GM23338 (cell line): ENCODE data around the gene DAD1. TPM values are rescaled to one million over a fixed set of nuclear protein-coding genes. Genes with fewer than 3 reads are reported as not detected.

Experiments used
- ATAC-seq: fragments of 200-7000 bp; cut with Tn5 transposase; 3 replicates; pipeline ENCODE4 v1.9.1; 2020
- DNase-seq: peaks from one replicate; pipeline ENCODE4 v3.0.0-alpha.2; 2015; ENCODE audit warnings: low spot score
- H2AFZ ChIP-seq: fragments of 200-600 bp; sonication (generic); 2 replicates; pipeline ENCODE4 v1.8.0; 2016; ENCODE audit warnings: antibody characterized with exemption, mild to moderate bottlenecking, moderate library complexity
- H3F3A ChIP-seq: fragments of 200-600 bp; sonication (generic); replicated peaks from 2 replicates; pipeline ENCODE4 v1.8.0; 2017; ENCODE audit warnings: antibody characterized with exemption, mixed run types, low read depth
- H3K27ac ChIP-seq: fragments of 200-600 bp; sonication (generic); 2 replicates; pipeline ENCODE4 v1.6.1; 2016; ENCODE audit warnings: low read depth
- H3K27me3 ChIP-seq: fragments of 200-600 bp; sonication (generic); 2 replicates; pipeline ENCODE4 v1.8.0; 2016; ENCODE audit warnings: mild to moderate bottlenecking, mixed run types, moderate library complexity; ENCODE audit not compliant: insufficient read depth
- H3K36me3 ChIP-seq: fragments of 200-600 bp; sonication (generic); 2 replicates; pipeline ENCODE4 v1.8.0; 2016; ENCODE audit warnings: mild to moderate bottlenecking; ENCODE audit not compliant: insufficient read depth
- H3K4me1 ChIP-seq: fragments of 200-600 bp; sonication (generic); 2 replicates; pipeline ENCODE4 v1.8.0; 2016; ENCODE audit warnings: mild to moderate bottlenecking, moderate library complexity; ENCODE audit not compliant: insufficient read depth
- H3K4me2 ChIP-seq: fragments of 200-600 bp; sonication (generic); 2 replicates; pipeline ENCODE4 v1.7.1; 2017; ENCODE audit warnings: mixed run types
- H3K4me3 ChIP-seq: fragments of 200-600 bp; sonication (generic); 2 replicates; pipeline ENCODE4 v1.6.1; 2016; ENCODE audit warnings: mixed run types
- H3K79me2 ChIP-seq: fragments of 200-600 bp; sonication (generic); replicated peaks from 2 replicates; pipeline ENCODE4 v1.8.0; 2017; ENCODE audit warnings: mild to moderate bottlenecking; ENCODE audit not compliant: insufficient read depth
- H3K9me2 ChIP-seq: fragments of 200-600 bp; sonication (generic); 2 replicates; pipeline ENCODE4 v1.8.0; 2017; ENCODE audit not compliant: insufficient read depth
- H4K20me1 ChIP-seq: fragments of 200-600 bp; sonication (generic); replicated peaks from 2 replicates; pipeline ENCODE4 v1.8.0; 2017; ENCODE audit warnings: mild to moderate bottlenecking; ENCODE audit not compliant: insufficient read depth
- H3K27ac Mint-ChIP-seq: 2 replicates; pipeline ENCODE4 v1.8.0; 2020; ENCODE audit warnings: inconsistent platforms, mild to moderate bottlenecking, moderate library complexity, mixed read lengths
- H3K27me3 Mint-ChIP-seq: 3 replicates; pipeline ENCODE4 v1.8.0; 2022; ENCODE audit warnings: low read depth, mild to moderate bottlenecking, moderate library complexity, mixed read lengths, inconsistent platforms; ENCODE audit not compliant: insufficient read depth, poor library complexity
- H3K36me3 Mint-ChIP-seq: 3 replicates; pipeline ENCODE4 v1.8.0; 2021; ENCODE audit warnings: low read depth, mild to moderate bottlenecking, inconsistent platforms, moderate library complexity, mixed read lengths
- H3K4me1 Mint-ChIP-seq: 3 replicates; pipeline ENCODE4 v1.8.0; 2020; ENCODE audit warnings: mild to moderate bottlenecking, inconsistent platforms, mixed read lengths
- H3K4me3 Mint-ChIP-seq: 3 replicates; pipeline ENCODE4 v1.8.0; 2021; ENCODE audit warnings: moderate library complexity, mild to moderate bottlenecking, inconsistent platforms, mixed read lengths
- H3K9me3 Mint-ChIP-seq: 3 replicates; pipeline ENCODE4 v1.8.0; 2020; ENCODE audit warnings: moderate library complexity, mild to moderate bottlenecking, inconsistent platforms, mixed read lengths
- CTCF ChIP-seq, 2 experiments: fragments of 200-600 bp in 1 of 2; sonication (generic) in 1 of 2; conservative IDR thresholded peaks; 2 replicates each; pipeline versions ENCODE4 v1.5.1 to v1.6.1; 2016 to 2017; ENCODE audit warnings: antibody characterized with exemption in 2 of 2, low read depth in 2 of 2, mild to moderate bottlenecking in 2 of 2, moderate library complexity in 1 of 2
- ETS1 ChIP-seq: IDR thresholded peaks from 2 replicates; pipeline ENCODE4 v1.6.1; 2016; ENCODE audit warnings: antibody characterized with exemption
- EZH2 ChIP-seq: fragments of 200-600 bp; sonication (generic); IDR thresholded peaks from one replicate; pipeline ENCODE4 v1.8.0; 2017; ENCODE audit warnings: antibody characterized with exemption, mild to moderate bottlenecking, low read depth; ENCODE audit not compliant: unreplicated experiment
- EZH2phosphoT487 ChIP-seq: fragments of 200-600 bp; sonication (generic); IDR thresholded peaks from one replicate; pipeline ENCODE4 v1.8.1; 2018; ENCODE audit warnings: antibody characterized with exemption; ENCODE audit not compliant: unreplicated experiment
- JUNB ChIP-seq: IDR thresholded peaks from one replicate; pipeline ENCODE4 v1.6.1; 2016; ENCODE audit warnings: antibody characterized with exemption; ENCODE audit not compliant: unreplicated experiment
- NANOG ChIP-seq: IDR thresholded peaks from 2 replicates; pipeline ENCODE4 v1.6.1; 2016; ENCODE audit warnings: antibody characterized with exemption, borderline replicate concordance
- REST ChIP-seq: IDR thresholded peaks from one replicate; pipeline ENCODE4 v1.6.1; 2018; ENCODE audit warnings: antibody characterized with exemption; ENCODE audit not compliant: unreplicated experiment
- ZNF331 ChIP-seq: fragments of 250-450 bp; sonication (Bioruptor Pico); IDR thresholded peaks from 2 replicates; pipeline ENCODE4 v1.5.0; 2020; ENCODE audit warnings: low read depth, mild to moderate bottlenecking, moderate library complexity
- ZNF462 ChIP-seq: fragments of 250-450 bp; sonication (Bioruptor Pico); IDR thresholded peaks from 2 replicates; pipeline ENCODE4 v1.5.0; 2020; ENCODE audit warnings: mild to moderate bottlenecking, moderate library complexity
- polyA plus RNA-seq: library from polyadenylated mRNA; unstranded; fragments of >200 nt; fragmentation: Nextera tagmentation; extraction: Ambion mirVana; gene quantifications from 2 replicates; pipeline ENCODE4 v1.2.1, GENCODE V29; 2016
- total RNA-seq: library from RNA; depleted of rRNA; stranded (reverse); fragments of >200 nt; shearing (Covaris generic); gene quantifications from 2 replicates; pipeline ENCODE4 v1.2.3, GENCODE V29; 2014

Gene DAD1
- total and polyA plus RNA-seq, 2 experiments from 2014 or later, result 180 to 252 TPM

GRCh38 chr14:22629361-22629760, 40.3 kb upstream of the DAD1 start:
- Mint-ChIP-seq H3K36me3 (peaks cover 20% of the 10 kb centered on the region; the same call in 2 of the 3 replicates), H3K4me1 (peaks cover 36% of the 10 kb centered on the region), H3K27me3 (peaks cover 14% of the 10 kb centered on the region), H3K4me3 (no peak overlapping the region), H3K9me3 (peaks cover 33% of the 10 kb centered on the region), H3K27ac (no peak overlapping the region)
- TF ChIP-seq ETS1, result no peak
- no peak for TF ChIP-seq CTCF (conservative IDR thresholded peaks at IDR 0.05; ENCODE audit: low read depth in 2 of 2)
- TF ChIP-seq ZNF462 (CRISPR knock-in tag), result no peak
- no peak for TF ChIP-seq NANOG
- TF ChIP-seq JUNB, result no peak
- TF ChIP-seq ZNF331 (CRISPR knock-in tag), result no peak
- no peak for TF ChIP-seq REST
- TF ChIP-seq EZH2phosphoT487, result no peak
- TF ChIP-seq EZH2, result no peak
- H3K27me3 ChIP-seq, result no peaks in the 10 kb centered on the region
- peaks cover 16% of the 10 kb centered on the region for H3K4me1 ChIP-seq
- no peaks in the 10 kb centered on the region for H4K20me1 ChIP-seq
- H3K36me3 ChIP-seq, result no peaks in the 10 kb centered on the region; the same call in 1 of the 2 replicates
- no peak for ATAC-seq
- H3F3A ChIP-seq, result no peaks in the 10 kb centered on the region
- no peaks in the 10 kb centered on the region for H3K9me2 ChIP-seq
- no peak for DNase-seq
- no peak overlapping the region for H2AFZ ChIP-seq
- no peak overlapping the region for H3K4me3 ChIP-seq
- H3K27ac ChIP-seq, result no peak overlapping the region
- H3K79me2 ChIP-seq, result no peaks in the 10 kb centered on the region
- H3K4me2 ChIP-seq, result no peak overlapping the region
